ENCODE measurements around the gene CFAP65.

Gene CFAP65

DNA sequence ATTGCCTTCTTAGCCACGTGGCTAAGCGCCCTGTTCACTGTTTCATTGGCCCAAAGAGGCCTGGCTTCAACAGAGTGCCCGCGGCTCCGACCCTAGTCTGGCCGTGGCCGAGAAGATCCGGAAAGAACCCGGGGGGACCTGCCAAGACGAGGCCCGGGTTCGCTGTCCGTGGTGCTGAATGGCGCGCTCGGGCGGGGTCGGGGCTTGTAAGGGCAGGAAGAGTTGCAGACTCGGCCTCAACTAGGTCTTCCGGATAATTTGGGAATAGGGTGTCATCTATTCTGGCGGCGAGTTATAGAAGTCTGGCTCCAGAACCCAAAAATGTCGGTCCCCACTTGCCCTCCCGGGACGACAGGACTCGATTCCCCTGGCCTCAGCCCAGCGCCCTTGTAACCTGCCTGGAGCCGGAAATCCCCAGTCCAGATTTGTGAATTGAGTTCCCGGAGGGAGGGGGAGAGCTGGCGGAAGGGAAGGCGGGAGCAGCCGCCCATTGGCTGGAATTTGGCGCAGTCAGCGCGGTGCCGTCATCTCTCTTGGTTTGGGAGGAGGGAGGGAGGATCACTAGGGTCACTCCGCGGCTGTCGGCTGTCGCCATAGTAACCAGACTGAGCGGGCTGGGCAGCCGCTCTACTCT, 78.3 kb downstream of the CFAP65 start:
- no peak for DNase-seq

DNA sequence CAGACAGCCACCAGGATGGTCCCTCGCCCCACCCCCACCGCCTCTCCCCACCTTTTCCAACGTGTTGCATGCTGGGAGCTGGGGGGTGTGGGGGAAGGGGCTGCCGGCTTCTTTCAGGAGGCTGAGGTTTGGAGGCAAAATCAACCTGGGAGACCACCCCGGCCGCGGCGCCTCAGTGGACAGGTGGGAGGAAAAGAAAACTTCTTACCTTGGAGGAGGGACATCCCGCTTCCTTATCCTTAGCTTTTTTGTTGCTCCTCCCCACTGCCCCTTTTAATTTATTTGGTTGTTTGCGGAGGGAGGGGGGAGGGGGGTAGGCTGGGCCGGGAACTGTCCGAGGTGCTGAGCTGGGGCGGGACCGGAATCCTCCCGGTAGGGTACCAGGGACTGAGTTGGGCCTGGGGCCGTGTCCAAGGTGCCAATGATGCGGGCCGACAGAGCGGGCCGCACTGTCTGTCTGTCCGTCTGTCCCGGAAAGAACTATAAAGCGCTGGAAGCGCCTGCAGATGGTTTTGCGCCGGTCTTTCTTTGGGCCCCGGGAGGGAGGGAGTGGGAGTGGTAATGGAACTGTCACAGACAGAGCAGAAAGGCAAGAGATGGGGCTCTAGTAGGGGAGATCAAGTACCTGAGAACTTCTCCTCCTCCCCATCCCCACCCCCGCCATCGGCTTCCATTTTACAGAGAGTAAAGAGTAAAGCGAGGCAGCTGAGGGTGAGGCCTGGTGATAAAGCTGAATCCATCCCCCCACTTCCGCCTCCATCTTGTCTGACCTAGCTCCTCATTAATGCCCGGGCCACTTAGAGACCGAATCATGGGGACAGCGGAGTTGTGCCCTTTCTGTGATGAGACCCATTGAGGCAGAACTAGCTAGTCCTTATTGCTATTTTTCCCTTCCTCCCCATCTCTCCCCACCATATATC, 79.4 kb downstream of the CFAP65 start:
- no peak for DNase-seq

DNA sequence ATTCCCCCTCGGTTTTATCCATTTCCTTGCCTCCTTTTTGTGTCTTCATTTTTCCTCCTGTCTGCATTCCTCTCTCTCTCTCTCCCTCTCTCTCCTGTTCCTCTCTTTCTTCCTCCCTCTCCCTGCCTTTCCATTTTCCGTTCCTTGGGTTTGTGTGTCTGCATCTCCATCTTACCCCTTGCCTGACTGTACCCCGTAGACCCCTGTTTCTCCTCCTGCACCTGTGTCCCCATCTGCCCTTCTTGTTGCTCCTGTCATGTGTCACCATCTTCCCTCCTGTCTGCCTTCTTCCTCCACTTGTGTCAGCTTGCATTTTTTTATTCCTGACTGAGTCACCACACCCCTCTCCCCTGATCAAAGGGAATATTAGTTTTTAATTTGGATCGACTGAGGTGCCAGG, 80.1 kb downstream of the CFAP65 start:
- no peak for DNase-seq

DNA sequence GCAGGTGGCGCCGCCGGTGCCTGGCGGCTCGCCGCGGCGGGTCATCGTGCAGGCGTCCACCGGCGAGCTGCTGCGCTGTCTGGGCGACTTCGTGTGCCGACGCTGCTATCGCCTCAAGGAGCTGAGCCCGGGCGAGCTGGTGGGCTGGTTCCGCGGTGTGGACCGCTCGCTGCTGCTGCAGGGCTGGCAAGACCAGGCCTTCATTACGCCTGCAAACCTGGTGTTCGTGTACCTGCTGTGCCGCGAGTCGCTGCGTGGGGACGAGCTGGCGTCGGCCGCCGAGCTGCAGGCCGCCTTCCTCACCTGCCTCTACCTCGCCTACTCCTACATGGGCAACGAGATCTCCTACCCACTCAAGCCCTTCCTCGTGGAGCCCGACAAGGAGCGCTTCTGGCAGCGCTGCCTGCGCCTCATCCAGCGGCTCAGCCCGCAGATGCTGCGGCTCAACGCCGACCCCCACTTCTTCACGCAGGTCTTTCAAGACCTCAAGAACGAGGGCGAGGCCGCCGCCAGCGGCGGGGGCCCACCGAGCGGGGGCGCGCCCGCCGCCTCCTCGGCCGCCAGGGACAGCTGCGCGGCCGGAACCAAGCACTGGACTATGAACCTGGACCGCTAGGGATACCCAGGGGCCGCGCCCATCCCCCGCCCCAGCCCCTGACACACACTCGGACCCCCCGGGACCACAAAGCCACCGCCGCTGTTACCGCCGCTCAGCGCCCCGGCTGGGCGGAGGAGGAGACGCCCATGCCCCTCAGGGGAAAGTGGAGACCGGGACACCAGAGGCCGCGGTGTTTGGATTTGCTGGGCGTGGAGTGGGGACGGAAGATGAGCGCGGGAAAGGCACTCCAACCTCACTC, 80.8 kb downstream of the CFAP65 start:
- no peak for DNase-seq

DNA sequence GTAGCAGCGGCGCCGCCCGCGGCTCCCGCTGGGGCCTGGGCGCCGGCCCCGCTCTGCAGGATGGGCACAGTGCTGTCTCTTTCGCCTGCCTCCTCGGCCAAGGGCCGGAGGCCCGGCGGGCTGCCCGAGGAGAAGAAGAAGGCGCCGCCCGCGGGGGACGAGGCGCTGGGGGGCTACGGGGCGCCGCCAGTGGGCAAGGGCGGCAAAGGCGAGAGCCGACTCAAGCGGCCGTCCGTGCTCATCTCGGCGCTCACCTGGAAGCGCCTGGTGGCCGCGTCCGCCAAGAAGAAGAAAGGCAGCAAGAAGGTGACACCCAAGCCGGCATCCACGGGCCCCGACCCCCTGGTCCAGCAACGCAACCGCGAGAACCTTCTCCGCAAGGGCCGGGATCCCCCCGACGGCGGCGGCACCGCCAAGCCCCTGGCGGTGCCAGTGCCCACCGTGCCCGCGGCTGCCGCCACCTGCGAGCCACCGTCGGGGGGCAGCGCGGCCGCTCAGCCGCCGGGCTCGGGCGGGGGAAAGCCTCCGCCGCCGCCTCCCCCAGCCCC, 81.5 kb downstream of the CFAP65 start:
- DNase-seq = no peak

DNA sequence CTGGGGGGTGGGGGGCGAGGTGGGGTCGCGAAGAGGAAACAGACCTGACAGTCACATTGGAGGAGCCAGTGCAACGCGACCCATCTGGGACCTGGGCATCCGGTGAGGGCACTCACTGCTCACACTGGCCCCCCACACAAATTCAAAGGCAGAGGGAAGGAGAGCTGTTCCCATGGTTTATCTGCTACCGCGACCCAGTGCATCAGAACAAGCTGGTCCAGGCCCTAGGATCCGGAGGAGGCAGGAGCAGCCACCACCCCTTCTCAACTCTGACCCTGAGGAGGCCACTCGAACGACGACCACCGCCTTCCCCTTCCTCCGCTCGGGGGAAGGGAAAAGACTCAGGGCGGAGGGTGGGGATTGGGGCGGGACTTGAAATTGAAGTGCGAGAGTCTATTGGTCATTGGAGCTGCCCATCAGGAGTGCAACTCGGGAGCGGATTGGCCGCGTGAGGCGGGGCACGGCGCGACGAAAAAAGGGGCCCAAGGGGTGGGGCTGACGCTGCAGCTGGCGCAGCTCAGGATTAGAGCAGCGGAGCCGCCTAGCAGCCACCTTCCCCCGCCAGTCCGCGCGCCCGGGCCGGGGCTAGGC, 82.1 kb downstream of the CFAP65 start, which contains the start of gene CDK5R2:
CDK5R2 (plus strand) TSS at position 526 of the 591 bp plus-strand sequence. CDS start 155 bp downstream, outside the sequence.
- DNase-seq = no peak

DNA sequence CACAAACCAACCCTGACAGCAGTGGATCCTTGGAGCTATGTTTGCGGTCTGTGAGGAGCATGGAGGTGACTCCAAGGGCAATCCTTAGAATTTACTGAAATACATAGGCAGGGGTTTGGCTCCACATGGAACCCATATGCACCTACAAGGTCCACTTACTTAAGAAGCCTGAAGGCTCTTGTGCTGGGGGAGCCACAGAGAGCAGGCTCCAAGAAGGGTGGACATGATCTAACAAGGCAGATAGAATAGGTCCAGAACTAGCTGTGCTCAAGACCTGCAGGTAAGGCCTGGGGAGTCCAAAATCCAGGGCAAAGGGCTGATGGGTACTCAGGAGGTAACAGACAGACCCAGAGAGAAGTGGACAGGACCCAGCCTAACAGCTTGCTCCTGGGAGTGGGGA, 83.0 kb downstream of the CFAP65 start:
- DNase-seq = no peak

DNA sequence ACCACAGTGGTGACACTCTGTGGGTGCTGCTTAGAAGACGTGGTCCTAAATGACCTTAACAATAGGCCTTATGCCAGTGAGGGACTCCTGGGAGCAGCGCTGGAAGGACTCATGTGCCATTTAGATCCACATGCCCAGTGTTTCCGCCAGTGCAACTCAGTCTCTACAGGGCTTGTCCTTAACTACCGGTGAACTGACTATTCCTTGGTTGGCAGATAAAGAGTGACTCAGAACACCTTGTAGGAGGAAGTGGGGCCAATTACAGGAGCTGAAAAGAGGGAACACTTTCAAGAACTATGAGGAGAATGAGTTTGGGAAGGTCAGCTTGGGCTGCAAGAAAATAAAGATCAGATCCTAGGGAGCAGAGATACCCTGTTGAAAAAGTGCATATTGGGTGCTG, 83.6 kb downstream of the CFAP65 start:
- no peak for DNase-seq

DNA sequence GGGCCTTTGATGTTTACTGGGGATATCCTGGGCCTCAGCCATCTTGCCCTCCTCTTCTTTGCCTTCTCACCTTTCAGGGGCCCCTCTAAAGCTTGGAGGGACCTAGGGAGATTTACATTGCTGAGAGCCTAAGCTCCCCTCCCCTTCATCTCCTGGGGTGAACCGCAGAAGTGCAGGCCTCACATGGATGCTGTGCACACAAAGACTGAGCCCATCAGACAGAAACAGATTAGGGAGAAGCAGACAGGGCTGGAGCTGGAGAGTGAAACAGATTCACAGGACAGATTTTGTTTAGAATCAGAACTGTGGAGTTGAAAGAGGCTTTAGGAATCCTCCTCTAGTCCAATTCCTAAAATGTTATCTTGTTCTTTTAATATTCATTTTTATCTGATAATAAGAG, 85.3 kb downstream of the CFAP65 start:
- no peak for DNase-seq

DNA sequence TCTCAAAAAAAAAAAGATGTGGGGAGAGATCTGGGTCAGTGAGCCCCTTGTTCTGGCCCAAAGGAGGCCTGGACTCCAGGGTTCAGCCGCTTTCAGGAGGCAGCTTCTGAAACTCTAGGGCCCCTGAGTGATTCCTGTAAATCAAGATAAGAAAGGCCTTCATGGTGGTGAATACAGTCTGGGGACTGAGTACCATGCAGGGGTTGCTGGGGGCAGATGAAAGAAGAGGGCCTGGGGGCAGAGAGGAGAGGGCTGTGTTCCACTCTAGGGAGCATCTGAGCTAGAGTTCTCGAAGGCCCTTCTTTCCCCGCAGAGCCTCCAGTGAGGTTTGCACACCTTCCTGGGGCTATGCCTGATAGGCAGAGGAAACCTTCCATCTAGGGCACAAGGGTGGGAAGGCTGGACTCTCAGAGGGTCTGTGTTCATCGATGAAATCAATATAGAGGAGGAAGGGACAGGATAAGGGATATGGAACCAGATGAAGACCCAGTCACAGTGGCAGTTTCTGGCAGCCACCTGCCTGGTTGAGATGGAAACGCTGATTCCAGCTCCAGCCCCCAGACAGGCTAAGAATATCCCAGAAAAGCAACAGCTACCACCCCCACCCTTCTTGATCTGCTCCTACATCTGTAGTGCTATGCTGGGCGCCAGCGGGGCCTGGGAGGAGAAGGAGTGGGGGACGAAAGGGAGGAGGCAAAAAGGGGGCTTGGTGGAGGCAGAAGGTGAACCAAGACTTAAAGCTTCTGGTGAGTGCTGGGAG, 86.6 kb downstream of the CFAP65 start:
- DNase-seq = no peak

DNA sequence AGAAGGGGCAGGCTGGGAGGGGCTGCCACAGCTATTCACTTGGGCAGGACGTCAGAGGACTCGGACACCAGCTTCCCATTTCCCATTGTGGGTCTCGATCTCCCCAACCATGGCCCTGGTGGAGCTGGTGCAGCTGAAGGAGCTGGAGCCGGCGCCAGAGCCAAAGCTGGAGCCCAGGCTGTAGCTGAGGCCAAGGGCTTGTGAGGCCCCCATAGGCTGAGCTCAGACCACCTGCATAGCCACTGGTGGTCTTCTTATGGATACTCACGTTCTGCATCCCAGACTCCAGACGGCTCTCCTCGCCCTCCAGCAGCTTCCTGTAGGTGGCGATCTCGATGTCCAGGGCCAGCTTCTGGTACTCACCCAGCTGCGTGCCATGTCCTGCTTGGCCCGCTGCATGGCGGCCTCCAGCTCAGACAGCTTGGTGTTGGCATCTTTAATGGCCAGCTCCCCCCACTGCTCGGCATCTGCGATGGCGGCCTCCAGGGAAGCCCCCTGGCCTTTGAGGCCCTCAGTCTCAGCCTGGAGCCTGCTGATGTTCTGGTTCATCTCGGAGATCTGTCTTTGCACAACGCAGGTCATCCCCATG, 87.9 kb downstream of the CFAP65 start:
- DNase-seq = no peak

All from KG1 (cell line).